CD4-positive, alpha-beta memory T cell (primary cell): ENCODE measurements around the gene DHRS7B. TPM values are rescaled to one million over a fixed set of nuclear protein-coding genes. Genes with fewer than 3 reads are reported as not detected.

ENCODE experiments used
- CTCF ChIA-PET: fragments of 350-600 bp; sonication (Branson Sonifier 250); formaldehyde crosslinking; loops from one replicate; lab custom pipeline; 2021; ENCODE audit warnings: inconsistent platforms; ENCODE audit not compliant: partially characterized antibody; lab: Charles Lee
- POLR2A ChIA-PET: fragments of 350-600 bp; sonication (Branson Sonifier 250); formaldehyde crosslinking; loops from one replicate; lab custom pipeline; 2021; ENCODE audit not compliant: partially characterized antibody; lab: Charles Lee
- DNase-seq, 5 donors: peaks; one replicate each; pipeline versions ENCODE4 v3.0.0 to v3.0.0-alpha.2; 2020 to 2022; ENCODE audit warnings: mixed read lengths in 1 of 5
- H3K27ac ChIP-seq: one replicate; pipeline ENCODE4 v1.7.0; 2013; ENCODE audit warnings: low read depth, low read length
- H3K27me3 ChIP-seq: 2 replicates; pipeline ENCODE4 v1.7.0; 2013; ENCODE audit warnings: mild to moderate bottlenecking, low read length, moderate library complexity; ENCODE audit not compliant: insufficient read depth
- H3K36me3 ChIP-seq: 2 replicates; pipeline ENCODE4 v1.7.0; 2013; ENCODE audit warnings: mild to moderate bottlenecking, low read length, moderate library complexity; ENCODE audit not compliant: insufficient read depth
- H3K4me1 ChIP-seq: 2 replicates; pipeline ENCODE4 v1.7.0; 2013; ENCODE audit warnings: mild to moderate bottlenecking, low read length, moderate library complexity; ENCODE audit not compliant: insufficient read depth
- H3K4me3 ChIP-seq, 2 donors: one replicate each; pipeline ENCODE4 v1.7.0; 2013; ENCODE audit warnings: low read length in 2 of 2, mild to moderate bottlenecking in 1 of 2
- H3K9me3 ChIP-seq, 2 donors: one replicate each; pipeline ENCODE4 v1.7.0; 2013; ENCODE audit warnings: low read length in 2 of 2, control low read depth in 1 of 2; ENCODE audit not compliant: control insufficient read depth in 1 of 2
- H3K27ac Mint-ChIP-seq, 7 donors: one replicate each; pipeline ENCODE4 v1.8.0; 2020 to 2021; ENCODE audit warnings: mixed read lengths in 7 of 7, mild to moderate bottlenecking in 6 of 7, inconsistent platforms in 3 of 7, moderate library complexity in 3 of 7
- H3K27me3 Mint-ChIP-seq, 2 donors: one replicate each; pipeline ENCODE4 v1.8.0; 2020 to 2021; ENCODE audit warnings: mixed read lengths in 2 of 2
- H3K36me3 Mint-ChIP-seq, 2 donors: one replicate each; pipeline ENCODE4 v1.8.0; 2020 to 2021; ENCODE audit warnings: mixed read lengths in 2 of 2, inconsistent platforms in 1 of 2, mild to moderate bottlenecking in 1 of 2
- H3K4me1 Mint-ChIP-seq, 4 donors: one replicate each; pipeline ENCODE4 v1.8.0; 2020 to 2021; ENCODE audit warnings: mixed read lengths in 4 of 4, mild to moderate bottlenecking in 1 of 4
- H3K4me3 Mint-ChIP-seq, 8 donors: one replicate each; pipeline ENCODE4 v1.8.0; 2020 to 2021; ENCODE audit warnings: mixed read lengths in 8 of 8, mild to moderate bottlenecking in 7 of 8, moderate library complexity in 6 of 8, inconsistent platforms in 3 of 8
- H3K9me3 Mint-ChIP-seq, 8 donors: one replicate each; pipeline ENCODE4 v1.8.0; 2020 to 2021; ENCODE audit warnings: mixed read lengths in 8 of 8, mild to moderate bottlenecking in 5 of 8, inconsistent platforms in 3 of 8, moderate library complexity in 1 of 8
- intact Hi-C: fragments of 100-400 bp; cut with micrococcal nuclease; formaldehyde crosslinking; loops from one replicate; pipeline ENCODE4 v1.15.1; 2023
- polyA plus RNA-seq, 2 donors: library from polyadenylated mRNA; unstranded; fragments of 300-500 nt; fragmentation: Illumina TruSeq; gene quantifications; one replicate each; pipeline ENCODE4 v1.2.3, GENCODE V29; 2021
- total RNA-seq, 2 experiments: library from RNA; stranded (reverse); gene quantifications; one replicate each; pipeline ENCODE4 v1.2.3, GENCODE V29; 2021

Gene DHRS7B
- total and polyA plus RNA-seq, 4 experiments from 2014 or later: 8.2 to 10.5 (median 9.7) TPM

GRCh38 chr17:21176773-21177395 lies 50.1 kb downstream of the DHRS7B start:
- H3K4me3 Mint-ChIP-seq: no peak overlapping the region
- no peaks in the 10 kb centered on the region for H3K4me1 Mint-ChIP-seq
- H3K36me3 Mint-ChIP-seq: peaks cover 25 to 28% of the 10 kb centered on the region in 2 donors
- no peaks in the 10 kb centered on the region for H3K9me3 Mint-ChIP-seq
- Histone ChIP-seq H3K36me3 (peaks cover 9% of the 10 kb centered on the region), H3K4me3 (no peak overlapping the region), H3K27me3 (no peaks in the 10 kb centered on the region), H3K27ac (no peak overlapping the region), H3K9me3 (no peaks in the 10 kb centered on the region), H3K4me1 (no peaks in the 10 kb centered on the region)
- DNase-seq: no peak
- ChIA-PET CTCF (no interaction called here), POLR2A (no interaction called here)
- H3K27me3 Mint-ChIP-seq: no peaks in the 10 kb centered on the region
- intact Hi-C loops: no loop called here
- peak overlapping the region in 1 of 7 donors; percentile 66 for H3K27ac Mint-ChIP-seq

- POLR2A ChIA-PET: no interaction called here
These were observed 50.6 kb downstream of the DHRS7B start for GRCh38 chr17:21177401-21177800.

GRCh38 chr17:21177854-21178600 lies 51.3 kb downstream of the DHRS7B start:
- Histone ChIP-seq H3K27me3 (no peaks in the 10 kb centered on the region), H3K27ac (no peak overlapping the region), H3K9me3 (no peaks in the 10 kb centered on the region), H3K4me3 (no peak overlapping the region), H3K36me3 (peaks cover 9% of the 10 kb centered on the region), H3K4me1 (no peaks in the 10 kb centered on the region)
- Mint-ChIP-seq H3K9me3 (no peaks in the 10 kb centered on the region), H3K27me3 (no peaks in the 10 kb centered on the region), H3K4me3 (no peak overlapping the region), H3K4me1 (peaks cover 0 to 4% (median 0%) of the 10 kb centered on the region in 4 donors), H3K36me3 (peaks cover 23 to 25% of the 10 kb centered on the region in 2 donors), H3K27ac (no peak overlapping the region)
- CTCF ChIA-PET: no interaction called here
- intact Hi-C loops: no loop called here
- POLR2A ChIA-PET: no interaction called here
- no peak for DNase-seq

More at GRCh38 chr17:21177401-21177800, 50.6 kb downstream of the DHRS7B start:
- H3K27ac Mint-ChIP-seq: no peak overlapping the region
- DNase-seq: no peak
- CTCF ChIA-PET: no interaction called here
- H3K9me3 Mint-ChIP-seq: no peaks in the 10 kb centered on the region
- H3K4me3 Mint-ChIP-seq: no peak overlapping the region
- no peaks in the 10 kb centered on the region for H3K4me1 Mint-ChIP-seq
- Histone ChIP-seq H3K4me1 (no peaks in the 10 kb centered on the region), H3K9me3 (no peaks in the 10 kb centered on the region), H3K27me3 (no peaks in the 10 kb centered on the region), H3K36me3 (peaks cover 9% of the 10 kb centered on the region), H3K27ac (no peak overlapping the region), H3K4me3 (no peak overlapping the region)
- H3K27me3 Mint-ChIP-seq: no peaks in the 10 kb centered on the region
- peaks cover 25 to 27% of the 10 kb centered on the region in 2 donors for H3K36me3 Mint-ChIP-seq
- intact Hi-C loops: no loop called here

GRCh38 chr17:21183468-21183867 lies 56.7 kb downstream of the DHRS7B start:
- no peak for DNase-seq
- ChIA-PET POLR2A (no interaction called here), CTCF (no interaction called here)
- Histone ChIP-seq H3K36me3 (peaks cover 28% of the 10 kb centered on the region), H3K4me3 (no peak overlapping the region), H3K27me3 (no peaks in the 10 kb centered on the region), H3K4me1 (no peaks in the 10 kb centered on the region), H3K9me3 (no peaks in the 10 kb centered on the region), H3K27ac (no peak overlapping the region)
- H3K27ac Mint-ChIP-seq: peak overlapping the region in 4 of 7 donors; percentile 10 to 39 (median 28)
- no peaks in the 10 kb centered on the region for H3K9me3 Mint-ChIP-seq
- H3K4me1 Mint-ChIP-seq: peaks cover 0 to 12% (median 2%) of the 10 kb centered on the region in 4 donors
- no peaks in the 10 kb centered on the region for H3K27me3 Mint-ChIP-seq
- H3K4me3 Mint-ChIP-seq: no peak overlapping the region
- H3K36me3 Mint-ChIP-seq: peaks cover 31 to 34% of the 10 kb centered on the region in 2 donors
- intact Hi-C loops: no loop called here

- Histone ChIP-seq H3K36me3 (peaks cover 34% of the 10 kb centered on the region), H3K27me3 (no peaks in the 10 kb centered on the region), H3K4me3 (no peak overlapping the region), H3K27ac (no peak overlapping the region), H3K4me1 (no peaks in the 10 kb centered on the region), H3K9me3 (no peaks in the 10 kb centered on the region)
- ChIA-PET CTCF (interaction anchor here (1.6 kb wide), 1 partner anchor 11 kb away, joined by 3 read pairs; no protein-coding TSS in a partner anchor), POLR2A (interaction anchor here (1.2 kb wide), 1 partner anchor 91 kb away, joined by 3 read pairs; no protein-coding TSS in a partner anchor)
- Mint-ChIP-seq H3K4me1 (peaks cover 0 to 12% (median 2%) of the 10 kb centered on the region in 4 donors), H3K4me3 (no peak overlapping the region), H3K27me3 (no peaks in the 10 kb centered on the region), H3K27ac (peak overlapping the region in 1 of 7 donors; percentile 42), H3K9me3 (no peaks in the 10 kb centered on the region), H3K36me3 (peaks cover 31 to 37% of the 10 kb centered on the region in 2 donors)
- DNase-seq: no peak
- intact Hi-C loops: no loop called here
These were observed 57.8 kb downstream of the DHRS7B start for GRCh38 chr17:21184570-21184969.

- H3K27ac ChIP-seq: no peak overlapping the region
- no peaks in the 10 kb centered on the region for H3K27me3 ChIP-seq
- DNase-seq: no peak
- Mint-ChIP-seq H3K4me1 (peaks cover 0 to 12% (median 2%) of the 10 kb centered on the region in 4 donors), H3K27me3 (no peaks in the 10 kb centered on the region), H3K9me3 (no peaks in the 10 kb centered on the region), H3K27ac (peak overlapping the region in 1 of 7 donors; percentile 55), H3K4me3 (no peak overlapping the region), H3K36me3 (peaks cover 31 to 39% of the 10 kb centered on the region in 2 donors)
- ChIA-PET CTCF (interaction anchor here (1.6 kb wide), 1 partner anchor 10 kb away, joined by 3 read pairs; no protein-coding TSS in a partner anchor), POLR2A (interaction anchor here (1.2 kb wide), 1 partner anchor 90 kb away, joined by 3 read pairs; no protein-coding TSS in a partner anchor)
- no peak overlapping the region for H3K4me3 ChIP-seq
- H3K4me1 ChIP-seq: no peaks in the 10 kb centered on the region
- no peaks in the 10 kb centered on the region for H3K9me3 ChIP-seq
- peaks cover 34% of the 10 kb centered on the region for H3K36me3 ChIP-seq
- intact Hi-C loops: no loop called here
These were observed 58.3 kb downstream of the DHRS7B start for GRCh38 chr17:21185061-21185460.
